WERI-Rb-1 (cell line): ENCODE data around the gene PTPRG.

Experiments used
- DNase-seq: peaks from one replicate; pipeline ENCODE4 v3.0.0-alpha.2; 2020
- H3K27ac ChIP-seq: fragments of 250-450 bp; sonication (Bioruptor Pico); 2 replicates; pipeline ENCODE4 v1.5.1; 2020; ENCODE audit warnings: mild to moderate bottlenecking, moderate library complexity
- H3K27me3 ChIP-seq: fragments of 250-450 bp; sonication (Bioruptor Pico); 2 replicates; pipeline ENCODE4 v1.5.1; 2021; ENCODE audit warnings: mild to moderate bottlenecking, low read depth, moderate library complexity; ENCODE audit not compliant: insufficient read depth, severe bottlenecking
- H3K36me3 ChIP-seq: fragments of 250-450 bp; sonication (Bioruptor Pico); 2 replicates; pipeline ENCODE4 v1.5.1; 2020; ENCODE audit warnings: mild to moderate bottlenecking, moderate library complexity
- H3K4me3 ChIP-seq: 2 replicates; pipeline ENCODE4 v1.5.1; 2011; ENCODE audit warnings: low read depth, mild to moderate bottlenecking, control low read depth, low read length
- H3K9me3 ChIP-seq: fragments of 250-450 bp; sonication (Bioruptor Pico); 2 replicates; pipeline ENCODE4 v1.5.1; 2021; ENCODE audit warnings: mild to moderate bottlenecking, moderate library complexity; ENCODE audit not compliant: severe bottlenecking
- CTCF ChIP-seq: IDR thresholded peaks from 2 replicates; pipeline ENCODE4 v1.5.1; 2011; ENCODE audit warnings: low read depth, mild to moderate bottlenecking, control low read depth, inconsistent platforms, low read length

The PTPRG gene

GRCh38 chr3:61884794-61885193 is 323.4 kb downstream of the PTPRG start:
- H3K4me3 ChIP-seq = no peak overlapping the region
- no peak for TF ChIP-seq CTCF
- no peak for DNase-seq
- H3K27me3 ChIP-seq = no peaks in the 10 kb centered on the region
- no peak overlapping the region for H3K27ac ChIP-seq
- no peaks in the 10 kb centered on the region for H3K36me3 ChIP-seq
- H3K9me3 ChIP-seq = no peaks in the 10 kb centered on the region

- Histone ChIP-seq H3K27me3 (no peaks in the 10 kb centered on the region), H3K4me3 (no peak overlapping the region), H3K9me3 (no peaks in the 10 kb centered on the region), H3K27ac (no peak overlapping the region), H3K36me3 (no peaks in the 10 kb centered on the region)
- TF ChIP-seq CTCF = no peak
- no peak for DNase-seq
Observed at GRCh38 chr3:61885414-61885813, 324.0 kb downstream of the PTPRG start.

- DNase-seq = no peak
- Histone ChIP-seq H3K27me3 (no peaks in the 10 kb centered on the region), H3K27ac (no peak overlapping the region), H3K4me3 (no peak overlapping the region), H3K36me3 (no peaks in the 10 kb centered on the region), H3K9me3 (no peaks in the 10 kb centered on the region)
- TF ChIP-seq CTCF = no peak
Observed at GRCh38 chr3:61887206-61887605, 325.8 kb downstream of the PTPRG start.

- DNase-seq = no peak
- Histone ChIP-seq H3K36me3 (no peaks in the 10 kb centered on the region), H3K27me3 (no peaks in the 10 kb centered on the region), H3K9me3 (no peaks in the 10 kb centered on the region), H3K27ac (no peak overlapping the region), H3K4me3 (no peak overlapping the region)
- no peak for TF ChIP-seq CTCF
Observed at GRCh38 chr3:61889259-61889658, 327.9 kb downstream of the PTPRG start.

- TF ChIP-seq CTCF = no peak
- DNase-seq = no peak
- no peaks in the 10 kb centered on the region for H3K36me3 ChIP-seq
- H3K27me3 ChIP-seq = no peaks in the 10 kb centered on the region
- H3K27ac ChIP-seq = no peak overlapping the region
- H3K4me3 ChIP-seq = no peak overlapping the region
- no peaks in the 10 kb centered on the region for H3K9me3 ChIP-seq
Observed at GRCh38 chr3:61890167-61890566, 328.8 kb downstream of the PTPRG start.

- Histone ChIP-seq H3K36me3 (no peaks in the 10 kb centered on the region), H3K27me3 (no peaks in the 10 kb centered on the region), H3K9me3 (no peaks in the 10 kb centered on the region), H3K27ac (no peak overlapping the region), H3K4me3 (no peak overlapping the region)
- TF ChIP-seq CTCF = no peak
- DNase-seq = no peak
Observed at GRCh38 chr3:61890586-61890985, 329.2 kb downstream of the PTPRG start.
